ENCODE measurements around the gene SLC22A14. TPM values are rescaled to one million over a fixed set of nuclear protein-coding genes. Genes with fewer than 3 reads are reported as not detected.

The SLC22A14 gene
- total and polyA plus RNA-seq, 10 of the 15 experiments (the other 5 are each of a cell fraction or from before 2014, with no cell fraction given), result not detected

DNA sequence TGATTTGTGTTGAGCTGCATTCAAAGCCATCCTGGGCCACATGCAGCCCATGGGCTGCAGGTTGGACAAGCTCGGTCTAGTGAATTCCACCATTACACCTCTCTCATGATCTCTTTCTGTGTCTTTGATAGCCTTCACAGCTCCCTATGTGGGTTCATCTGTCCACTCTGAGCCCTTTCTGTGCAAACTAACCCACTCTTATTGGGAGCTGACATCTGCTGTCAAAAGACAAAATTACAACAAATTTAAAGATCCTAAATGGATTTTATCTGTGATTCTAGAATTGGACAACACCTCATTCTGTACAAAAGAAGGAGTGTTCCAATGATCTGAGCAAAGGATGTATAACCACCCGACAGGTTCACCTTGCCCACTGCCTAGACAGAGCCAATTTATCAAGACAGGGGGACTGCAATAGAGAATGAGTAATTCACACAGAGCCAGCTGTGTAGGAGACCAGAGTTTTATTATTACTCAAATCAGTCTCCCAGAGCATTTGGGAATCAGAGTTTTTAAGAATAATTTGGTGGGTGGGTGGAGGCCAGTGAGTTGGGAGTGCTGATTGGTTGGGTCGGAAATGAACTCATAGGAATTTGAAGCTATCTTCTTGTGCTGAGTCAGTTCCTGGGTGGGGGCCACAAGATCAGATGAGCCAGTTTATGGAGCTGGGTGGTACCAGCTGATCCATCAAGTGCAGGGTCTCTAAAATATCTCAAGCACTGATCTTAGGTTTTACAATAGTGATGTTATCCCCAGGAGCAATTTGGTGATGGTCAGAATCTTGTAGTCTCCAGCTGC, 61.9 kb downstream of the SLC22A14 start:
- RAD21 ChIA-PET (ENCODE audit: unreplicated experiment), result interaction anchor here (1.1 kb wide), 2 partner anchors 212 to 225 kb away, joined by 3 read pairs; no protein-coding TSS in a partner anchor

More for the DNA sequence above, 61.9 kb downstream of the SLC22A14 start:
- CTCF ChIA-PET, result interaction anchor here (0.6 to 4.0 kb wide), 11 partner anchors 45 to 370 kb away, joined by 3 to 55 read pairs (median 4); partner anchors contain the start of gene ACAA1
- H3K27ac ChIP-seq (ENCODE audit: control insufficient read depth, insufficient read depth), result no peak overlapping the region
- no peaks in the 10 kb centered on the region for H3K9me3 ChIP-seq (replicated peaks; ENCODE audit: control insufficient read depth, insufficient read depth, low read length)
- BruUV-seq (replicated peaks), result no TSS peak
- H3K4me3 ChIP-seq, result no peak overlapping the region
- intact Hi-C loops (cut with micrococcal nuclease; ENCODE audit: unreplicated experiment) (no loop called here), in situ Hi-C loops (cut with MboI) (no loop called here)
- FAIRE-seq (no peak), ATAC-seq (no peak), DNase-seq (ENCODE audit: low read depth, low spot score) (no peak)
- no peaks in the 10 kb centered on the region; the same call in 1 of the 2 replicates for H3K79me2 ChIP-seq (ENCODE audit: control insufficient read depth, insufficient read depth, low read length)
- no peak overlapping the region for H3K4me2 ChIP-seq (ENCODE audit: control insufficient read depth, insufficient read depth)
- H3K36me3 ChIP-seq (ENCODE audit: control insufficient read depth in 2 of 2, insufficient read depth in 2 of 2, low read length in 1 of 2), result no peaks in the 10 kb centered on the region; a peak in 1 of 4 replicates
- H3K4me1 ChIP-seq (ENCODE audit: control insufficient read depth, insufficient read depth, low read length), result no peaks in the 10 kb centered on the region; the same call in 1 of the 2 replicates
- TF ChIP-seq, protein P1, sequence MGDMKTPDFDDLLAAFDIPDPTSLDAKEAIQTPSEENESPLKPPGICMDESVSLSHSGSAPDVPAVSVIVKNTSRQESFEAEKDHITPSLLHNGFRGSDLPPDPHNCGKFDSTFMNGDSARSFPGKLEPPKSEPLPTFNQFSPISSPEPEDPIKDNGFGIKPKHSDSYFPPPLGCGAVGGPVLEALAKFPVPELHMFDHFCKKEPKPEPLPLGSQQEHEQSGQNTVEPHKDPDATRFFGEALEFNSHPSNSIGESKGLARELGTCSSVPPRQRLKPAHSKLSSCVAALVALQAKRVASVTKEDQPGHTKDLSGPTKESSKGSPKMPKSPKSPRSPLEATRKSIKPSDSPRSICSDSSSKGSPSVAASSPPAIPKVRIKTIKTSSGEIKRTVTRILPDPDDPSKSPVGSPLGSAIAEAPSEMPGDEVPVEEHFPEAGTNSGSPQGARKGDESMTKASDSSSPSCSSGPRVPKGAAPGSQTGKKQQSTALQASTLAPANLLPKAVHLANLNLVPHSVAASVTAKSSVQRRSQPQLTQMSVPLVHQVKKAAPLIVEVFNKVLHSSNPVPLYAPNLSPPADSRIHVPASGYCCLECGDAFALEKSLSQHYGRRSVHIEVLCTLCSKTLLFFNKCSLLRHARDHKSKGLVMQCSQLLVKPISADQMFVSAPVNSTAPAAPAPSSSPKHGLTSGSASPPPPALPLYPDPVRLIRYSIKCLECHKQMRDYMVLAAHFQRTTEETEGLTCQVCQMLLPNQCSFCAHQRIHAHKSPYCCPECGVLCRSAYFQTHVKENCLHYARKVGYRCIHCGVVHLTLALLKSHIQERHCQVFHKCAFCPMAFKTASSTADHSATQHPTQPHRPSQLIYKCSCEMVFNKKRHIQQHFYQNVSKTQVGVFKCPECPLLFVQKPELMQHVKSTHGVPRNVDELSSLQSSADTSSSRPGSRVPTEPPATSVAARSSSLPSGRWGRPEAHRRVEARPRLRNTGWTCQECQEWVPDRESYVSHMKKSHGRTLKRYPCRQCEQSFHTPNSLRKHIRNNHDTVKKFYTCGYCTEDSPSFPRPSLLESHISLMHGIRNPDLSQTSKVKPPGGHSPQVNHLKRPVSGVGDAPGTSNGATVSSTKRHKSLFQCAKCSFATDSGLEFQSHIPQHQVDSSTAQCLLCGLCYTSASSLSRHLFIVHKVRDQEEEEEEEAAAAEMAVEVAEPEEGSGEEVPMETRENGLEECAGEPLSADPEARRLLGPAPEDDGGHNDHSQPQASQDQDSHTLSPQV (IDR thresholded peaks at IDR 0.05), result no peak
- TF ChIP-seq RFX5 (IDR thresholded peaks at IDR 0.05; ENCODE audit: low read depth, low read length), result no peak
- TF ChIP-seq, protein P2, sequence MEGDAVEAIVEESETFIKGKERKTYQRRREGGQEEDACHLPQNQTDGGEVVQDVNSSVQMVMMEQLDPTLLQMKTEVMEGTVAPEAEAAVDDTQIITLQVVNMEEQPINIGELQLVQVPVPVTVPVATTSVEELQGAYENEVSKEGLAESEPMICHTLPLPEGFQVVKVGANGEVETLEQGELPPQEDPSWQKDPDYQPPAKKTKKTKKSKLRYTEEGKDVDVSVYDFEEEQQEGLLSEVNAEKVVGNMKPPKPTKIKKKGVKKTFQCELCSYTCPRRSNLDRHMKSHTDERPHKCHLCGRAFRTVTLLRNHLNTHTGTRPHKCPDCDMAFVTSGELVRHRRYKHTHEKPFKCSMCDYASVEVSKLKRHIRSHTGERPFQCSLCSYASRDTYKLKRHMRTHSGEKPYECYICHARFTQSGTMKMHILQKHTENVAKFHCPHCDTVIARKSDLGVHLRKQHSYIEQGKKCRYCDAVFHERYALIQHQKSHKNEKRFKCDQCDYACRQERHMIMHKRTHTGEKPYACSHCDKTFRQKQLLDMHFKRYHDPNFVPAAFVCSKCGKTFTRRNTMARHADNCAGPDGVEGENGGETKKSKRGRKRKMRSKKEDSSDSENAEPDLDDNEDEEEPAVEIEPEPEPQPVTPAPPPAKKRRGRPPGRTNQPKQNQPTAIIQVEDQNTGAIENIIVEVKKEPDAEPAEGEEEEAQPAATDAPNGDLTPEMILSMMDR (IDR thresholded peaks at IDR 0.05 in 2 of 3, conservative IDR thresholded peaks at IDR 0.05 in 1 of 3; ENCODE audit: control insufficient read depth in 2 of 3, extremely low read depth in 1 of 3, insufficient read depth in 1 of 3, low read depth in 3 of 3, low read length in 3 of 3), result peak in 2 of 3 experiments; percentile 8 to 27; a peak in 3 of 6 replicates
- TF ChIP-seq RAD21 (IDR thresholded peaks at IDR 0.05; ENCODE audit: insufficient read depth, low read depth, low read length), result peak; percentile 26; the same call in 1 of the 2 replicates
- H4K20me1 ChIP-seq (ENCODE audit: control insufficient read depth, insufficient read depth), result no peaks in the 10 kb centered on the region
- SMC1A ChIA-PET (ENCODE audit: uncharacterized antibody, unreplicated experiment), result interaction anchor here (1.1 to 4.6 kb wide), 2 partner anchors 9 to 136 kb away, joined by 3 to 30 read pairs; no protein-coding TSS in a partner anchor
- H3K9ac ChIP-seq (ENCODE audit: control insufficient read depth, insufficient read depth, low read length), result no peak overlapping the region
- POLR2A ChIA-PET, result no interaction called here
- no peaks in the 10 kb centered on the region for H3K27me3 ChIP-seq (replicated peaks in 1 of 2; ENCODE audit: control insufficient read depth in 2 of 2, insufficient read depth in 2 of 2, low read length in 1 of 2)
- 75% methylated on average over 3 of the region's 3 CpGs for WGBS (ENCODE audit: insufficient coverage, insufficient replicate concordance, low lambda C conversion rate, missing lambda C conversion rate)
- H2AFZ ChIP-seq (ENCODE audit: control insufficient read depth, low read depth, low read length), result no peak overlapping the region
